Suprapubic skin (tissue), 4 donors: ENCODE results near the gene AIM2.

Source experiments
- CTCF ChIP-seq, 2 donors: fragments of 200-600 bp in 1 of 2; fragments of 450-650 bp in 1 of 2; sonication (generic) in 1 of 2; IDR thresholded peaks; one replicate each; pipeline ENCODE4 v1.5.1; 2016 to 2019; ENCODE audit warnings: antibody characterized with exemption in 2 of 2, mild to moderate bottlenecking in 1 of 2, moderate library complexity in 1 of 2
- EP300 ChIP-seq: sonication (generic); formaldehyde crosslinking; IDR thresholded peaks from one replicate; pipeline ENCODE4 v1.6.1; 2017; ENCODE audit warnings: antibody characterized with exemption
- POLR2A ChIP-seq, 2 donors: fragments of 450-650 bp; IDR thresholded peaks; one replicate each; pipeline ENCODE4 v1.6.1; 2017; ENCODE audit warnings: antibody characterized with exemption in 2 of 2, mild to moderate bottlenecking in 2 of 2, moderate library complexity in 2 of 2
- POLR2AphosphoS5 ChIP-seq, 3 donors: sonication (generic); formaldehyde crosslinking; IDR thresholded peaks; one replicate each; pipeline ENCODE4 v1.6.1; 2017; ENCODE audit warnings: antibody characterized with exemption in 3 of 3

GRCh38 chr1:159092036-159092760, 15.6 kb upstream of the AIM2 start:
- TF ChIP-seq CTCF (IDR thresholded peaks at IDR 0.05) = no peak
- no peak for TF ChIP-seq EP300
- no peak for TF ChIP-seq POLR2A (IDR thresholded peaks at IDR 0.05)
- no peak for TF ChIP-seq POLR2AphosphoS5 (IDR thresholded peaks at IDR 0.05)
